ENCODE measurements around the gene TM9SF3. TPM values are rescaled to one million over a fixed set of nuclear protein-coding genes. Genes with fewer than 3 reads are reported as not detected.

Gene TM9SF3
- total and polyA plus RNA-seq, 2 donors (not counting 1 experiment from before 2014, with no cell fraction given), result 6.9 to 63.4 TPM

DNA sequence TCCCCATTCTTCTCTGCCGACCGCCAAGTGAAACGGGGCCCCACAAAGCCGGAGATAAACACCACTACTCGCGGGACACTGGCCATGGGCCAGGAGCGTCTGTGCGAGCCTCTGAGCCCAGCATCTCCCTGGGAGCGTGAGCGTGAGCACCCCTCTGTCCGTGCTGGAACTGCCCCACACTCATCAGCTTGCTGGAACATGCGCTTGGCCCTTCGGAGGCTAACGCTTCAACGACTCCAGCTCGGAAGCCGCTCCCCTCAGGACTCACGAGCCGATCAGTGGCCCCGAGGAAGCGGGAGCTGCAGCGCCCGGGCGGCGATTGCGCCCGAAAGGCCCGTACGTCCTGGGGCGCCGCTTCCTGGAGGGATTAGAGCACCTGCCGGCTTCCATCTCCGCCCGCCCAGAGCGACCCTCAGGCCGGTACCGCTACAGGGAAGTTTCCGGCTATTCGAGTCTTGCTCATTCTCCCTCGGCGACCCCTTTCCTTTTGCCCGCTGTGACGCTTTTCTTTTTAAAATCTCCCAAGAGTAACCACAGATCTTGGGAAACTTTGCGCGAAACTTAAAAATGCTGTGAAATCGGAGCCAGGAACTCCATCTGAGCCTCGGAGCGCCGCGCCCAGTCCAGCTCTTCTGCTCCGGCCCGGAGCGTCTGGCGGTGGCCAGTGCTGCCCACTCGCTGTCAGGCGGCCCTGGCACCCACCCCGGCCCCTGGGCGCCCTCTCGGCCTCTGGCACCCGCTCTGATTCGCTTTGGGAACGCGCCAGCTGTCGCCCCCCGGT is 74.1 kb downstream of the TM9SF3 start:
- Histone ChIP-seq H3K9ac (ENCODE audit: low read length) (peak overlapping the region; percentile 74), H3K9me3 (ENCODE audit: control extremely low read depth in 1 of 3, control insufficient read depth in 2 of 3, insufficient read depth in 1 of 3, low read length in 2 of 3) (peaks cover 0 to 3% (median 0%) of the 10 kb centered on the region in 3 donors), H3K4me2 (replicated peaks; ENCODE audit: low read depth, low read length, poor library complexity, severe bottlenecking) (peak overlapping the region; percentile 100), H3K4me3 (ENCODE audit: control extremely low read depth in 1 of 5, extremely low read depth in 1 of 5, insufficient read depth in 1 of 5, low read depth in 2 of 5, low read length in 4 of 5) (peak overlapping the region; percentile 11 to 86 (median 62)), H2AFZ (ENCODE audit: insufficient read depth, low read depth, low read length, poor library complexity, severe bottlenecking) (peak overlapping the region; percentile 89), H3K27ac (ENCODE audit: low read length in 2 of 2) (no peak overlapping the region), H3K79me2 (ENCODE audit: control insufficient read depth, insufficient read depth, low read length) (no peaks in the 10 kb centered on the region), H3K4me1 (ENCODE audit: control insufficient read depth in 2 of 2, insufficient read depth in 2 of 2, low read length in 2 of 2) (peaks cover 16 to 19% of the 10 kb centered on the region in 2 donors), H3K27me3 (replicated peaks in 1 of 4; ENCODE audit: control extremely low read depth in 1 of 4, control insufficient read depth in 3 of 4, insufficient read depth in 4 of 4, low read length in 3 of 4) (peaks cover 2 to 35% (median 9%) of the 10 kb centered on the region in 4 experiments), H4K20me1 (ENCODE audit: control insufficient read depth, insufficient read depth, low read length, poor library complexity, severe bottlenecking) (no peaks in the 10 kb centered on the region), H3K36me3 (replicated peaks in 1 of 2; ENCODE audit: control extremely low read depth in 1 of 2, control insufficient read depth in 1 of 2, extremely low read depth in 1 of 2, insufficient read depth in 2 of 2, low read length in 1 of 2) (no peaks in the 10 kb centered on the region)
- Mint-ChIP-seq H3K4me3 (peak overlapping the region; percentile 89), H3K9me3 (ENCODE audit: insufficient read depth) (no peaks in the 10 kb centered on the region), H3K27ac (peak overlapping the region; percentile 10), H3K27me3 (peaks cover 6% of the 10 kb centered on the region), H3K4me1 (peaks cover 23% of the 10 kb centered on the region)
- 2% methylated on average over 65 of the region's 65 CpGs for WGBS (ENCODE audit: insufficient coverage)
- peak; percentile 51 for DNase-seq
- ATAC-seq (ENCODE audit: low read depth), result no peak
- ChIA-PET POLR2A (no interaction called here), CTCF (interaction anchor here (0.9 kb wide), 1 partner anchor 15 kb away, joined by 3 read pairs; no protein-coding TSS in a partner anchor)
- TF ChIP-seq EZH2 (IDR thresholded peaks at IDR 0.05; ENCODE audit: borderline replicate concordance, insufficient read depth, low read depth, low read length, poor library complexity, severe bottlenecking) (no peak), CTCF (IDR thresholded peaks at IDR 0.05) (no peak)
- intact Hi-C loops (cut with micrococcal nuclease), result loop anchor here (5.0 kb wide), 2 partner anchors 115 to 320 kb away; partner anchors contain the start of gene LCOR
